Spinal cord (tissue), 10 donors: ENCODE measurements around the gene OGFOD1. TPM values are rescaled to one million over a fixed set of nuclear protein-coding genes. Genes with fewer than 3 reads are reported as not detected.

Experiments
- DNase-seq, 6 donors: peaks; one replicate each; pipeline versions ENCODE4 v3.0.0 to v3.0.0-alpha.2; 2013 to 2015; ENCODE audit warnings: low spot score in 6 of 6, low read depth in 4 of 6
- H3K27ac ChIP-seq: one replicate; pipeline ENCODE4 v1.5.1; 2013; ENCODE audit warnings: low read depth, low read length, control low read depth
- H3K27me3 ChIP-seq: one replicate; pipeline ENCODE4 v1.6.1; 2013; ENCODE audit warnings: low read length; ENCODE audit not compliant: control insufficient read depth, insufficient read depth
- H3K36me3 ChIP-seq: one replicate; pipeline ENCODE4 v1.6.1; 2013; ENCODE audit warnings: low read length; ENCODE audit not compliant: control insufficient read depth, insufficient read depth
- H3K4me1 ChIP-seq: one replicate; pipeline ENCODE4 v1.6.1; 2013; ENCODE audit warnings: low read length; ENCODE audit not compliant: control insufficient read depth, insufficient read depth
- H3K4me3 ChIP-seq: one replicate; pipeline ENCODE4 v1.5.1; 2013; ENCODE audit warnings: low read depth, low read length, control low read depth
- H3K9me3 ChIP-seq: one replicate; pipeline ENCODE4 v1.6.1; 2013; ENCODE audit warnings: low read length; ENCODE audit not compliant: control insufficient read depth, insufficient read depth
- WGBS: methylation state at CpG from one replicate; pipeline ENCODE4 v1.1.5; 2013; ENCODE audit warnings: missing lambda C conversion rate; ENCODE audit not compliant: insufficient coverage; 5-methylcytosine and 5-hydroxymethylcytosine counted together
- polyA plus RNA-seq, 2 donors: library from polyadenylated mRNA; unstranded; fragments of 120-200 nt; gene quantifications; one replicate each; pipeline ENCODE4 v1.2.1, GENCODE V29; 2013; ENCODE audit not compliant: insufficient read length in 2 of 2
- total RNA-seq, 2 donors: library from RNA; depleted of rRNA in 1 of 2; stranded (reverse); fragments of 120-200 nt in 1 of 2; fragments of >200 nt in 1 of 2; gene quantifications; one replicate each; pipeline versions ENCODE4 v1.2.3 to v1.2.4, GENCODE V29; 2013 to 2014
- donor health status: healthy.

Gene OGFOD1
- total and polyA plus RNA-seq, 4 donors: 35.1 to 56.3 (median 42.6) TPM

DNA sequence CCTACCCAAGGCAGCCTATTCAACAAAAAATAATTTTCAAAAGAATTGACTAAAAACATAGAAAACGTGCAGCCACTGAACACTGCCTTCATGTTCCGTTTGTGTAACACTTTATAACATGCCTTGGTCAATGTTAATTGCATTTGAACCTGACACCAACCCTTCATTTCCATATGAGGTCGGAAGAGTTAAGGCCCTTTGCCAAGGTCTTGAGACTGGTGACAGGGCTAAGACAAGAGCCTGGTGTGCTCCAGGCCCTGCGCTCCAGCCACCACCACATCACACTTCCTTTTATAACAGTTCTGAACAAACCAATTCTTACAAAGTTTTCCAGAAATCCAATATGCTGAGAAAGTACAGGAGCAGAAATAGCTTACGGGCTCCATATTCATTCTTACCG, 64.3 kb downstream of the OGFOD1 start:
- Histone ChIP-seq H3K4me3 (no peak overlapping the region), H3K9me3 (no peaks in the 10 kb centered on the region), H3K27me3 (no peaks in the 10 kb centered on the region), H3K36me3 (peaks cover 5% of the 10 kb centered on the region), H3K4me1 (peaks cover 26% of the 10 kb centered on the region), H3K27ac (peak overlapping the region; percentile 41)
- 39% methylated on average over 4 of the region's 6 CpGs for WGBS
- peak in 1 of 6 donors; percentile 16 for DNase-seq

GRCh38 chr16:56517206-56517605, 65.9 kb downstream of the OGFOD1 start:
- Histone ChIP-seq H3K4me1 (peaks cover 29% of the 10 kb centered on the region), H3K4me3 (peak overlapping the region; percentile 2), H3K27ac (no peak overlapping the region), H3K27me3 (no peaks in the 10 kb centered on the region), H3K36me3 (peaks cover 4% of the 10 kb centered on the region), H3K9me3 (no peaks in the 10 kb centered on the region)
- 97% methylated on average over 2 of the region's 2 CpGs for WGBS
- no peak for DNase-seq

DNA sequence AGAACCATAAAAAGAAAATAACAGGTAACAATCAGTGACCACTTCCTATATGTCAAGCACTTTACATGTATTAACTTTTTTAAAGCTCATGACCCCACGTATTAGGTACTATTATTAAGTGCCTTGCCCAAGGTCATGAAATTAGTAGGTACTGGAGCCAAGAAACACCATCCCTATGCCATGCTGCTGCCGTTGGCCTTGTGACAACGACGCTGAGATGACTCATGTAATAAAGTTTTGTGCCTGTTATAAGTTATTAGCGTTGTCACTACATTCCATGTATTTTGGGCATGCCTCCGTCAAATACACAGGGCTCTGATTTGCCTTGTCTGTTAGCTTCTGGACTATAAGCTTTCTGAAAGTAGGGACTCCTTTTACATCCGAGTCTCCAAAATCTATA, 67.1 kb downstream of the OGFOD1 start:
- H3K4me3 ChIP-seq: peak overlapping the region; percentile 94
- peaks cover 29% of the 10 kb centered on the region for H3K4me1 ChIP-seq
- H3K9me3 ChIP-seq: no peaks in the 10 kb centered on the region
- no peak for DNase-seq
- H3K27ac ChIP-seq: no peak overlapping the region
- H3K27me3 ChIP-seq: no peaks in the 10 kb centered on the region
- H3K36me3 ChIP-seq: no peaks in the 10 kb centered on the region
- WGBS: 92% methylated on average over 2 of the region's 7 CpGs

DNA sequence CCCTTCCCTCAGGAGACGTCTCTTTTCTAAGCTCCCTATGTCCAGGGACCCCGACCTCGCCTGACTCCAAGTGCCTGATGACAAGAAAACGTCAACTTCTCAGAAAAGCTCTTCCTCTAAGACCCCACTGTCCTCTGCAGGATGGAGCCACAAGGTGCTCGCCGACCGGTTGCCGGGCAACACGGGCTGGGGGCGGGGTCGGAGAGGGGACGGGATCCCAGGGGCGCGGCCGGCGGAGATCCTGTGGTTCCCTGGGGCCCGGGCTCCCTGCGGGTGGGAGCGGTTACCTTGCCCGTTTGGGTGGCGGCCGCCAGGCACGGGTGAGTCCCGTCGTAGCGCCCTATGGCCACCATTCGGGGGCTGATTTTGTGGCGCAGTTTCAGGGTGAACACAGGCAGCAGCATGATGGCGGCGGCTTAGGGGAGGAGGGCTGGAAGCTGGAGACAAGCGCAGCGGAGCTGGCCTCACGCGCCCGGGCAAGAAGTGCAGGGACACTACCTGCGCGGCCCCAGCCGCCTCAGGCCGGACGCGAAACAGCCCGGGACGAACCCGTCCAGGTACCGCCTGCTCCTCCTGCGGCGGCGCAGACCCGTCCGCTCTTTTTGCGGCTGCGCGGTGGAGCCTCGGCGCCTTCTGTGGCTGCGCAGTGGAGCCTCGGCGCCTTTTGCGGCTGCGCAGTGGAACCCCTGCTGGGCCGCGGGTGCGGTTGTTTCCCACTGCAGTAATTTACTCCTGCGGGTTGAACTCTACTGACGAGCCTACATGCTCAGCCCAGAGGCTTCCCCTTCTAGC, 68.3 kb downstream of the OGFOD1 start, which contains the start of gene BBS2:
Gene BBS2, minus strand, starts transcription at position 566 of the 792 bp plus-strand sequence. Its CDS starts 162 bp downstream, at position 404.
- peaks cover 29% of the 10 kb centered on the region for H3K4me1 ChIP-seq
- H3K27me3 ChIP-seq: no peaks in the 10 kb centered on the region
- no peaks in the 10 kb centered on the region for H3K36me3 ChIP-seq
- H3K4me3 ChIP-seq: peak within 1 kb of the TSS; percentile 94
- H3K9me3 ChIP-seq: no peaks in the 10 kb centered on the region
- peak within 1 kb of the TSS; percentile 93 for H3K27ac ChIP-seq
- WGBS: under 1% methylated on average over 64 of the region's 65 CpGs
- peak; percentile 72 to 98 (median 87) for DNase-seq

DNA sequence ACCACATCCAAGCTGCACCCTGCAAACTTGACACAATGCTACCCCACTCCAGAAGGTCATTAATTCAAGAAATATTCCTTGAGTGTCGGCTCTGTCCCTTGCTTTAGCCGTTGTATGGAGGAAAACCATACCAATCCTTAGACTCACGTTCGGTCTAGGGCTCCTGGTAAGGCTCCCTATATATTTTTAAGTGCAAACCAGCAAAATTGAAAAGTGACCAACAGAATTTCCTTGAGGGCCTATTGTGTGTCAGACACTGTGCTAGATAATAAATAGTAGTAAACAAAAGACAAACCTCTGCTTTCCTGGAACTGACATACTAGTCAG, 68.9 kb downstream of the OGFOD1 start:
- Histone ChIP-seq H3K27ac (peak overlapping the region; percentile 76), H3K36me3 (no peaks in the 10 kb centered on the region)

DNA sequence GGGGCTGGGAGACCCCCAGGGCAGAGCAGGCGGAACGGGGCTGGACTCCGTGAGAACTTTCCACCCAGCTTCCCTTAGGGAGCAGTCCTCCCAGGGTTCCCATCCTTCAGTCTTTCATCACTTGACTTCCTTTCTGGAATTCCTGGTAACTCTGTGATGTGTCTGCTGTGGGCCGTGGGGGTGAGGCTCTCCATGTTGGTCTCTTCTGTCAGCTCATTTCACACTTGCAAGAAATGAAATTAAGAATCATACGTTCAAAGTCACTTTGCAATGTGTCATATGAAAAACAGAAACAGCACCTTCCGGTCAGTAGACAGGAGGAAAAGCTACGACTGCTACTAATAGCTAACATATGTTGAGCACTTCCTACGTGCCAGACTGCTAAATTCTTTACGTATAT, 73.9 kb downstream of the OGFOD1 start:
- WGBS: 85% methylated on average over 7 of the region's 9 CpGs
- Histone ChIP-seq H3K4me3 (no peak overlapping the region), H3K27me3 (no peaks in the 10 kb centered on the region), H3K36me3 (no peaks in the 10 kb centered on the region), H3K9me3 (no peaks in the 10 kb centered on the region), H3K4me1 (peaks cover 7% of the 10 kb centered on the region), H3K27ac (no peak overlapping the region)
- DNase-seq: no peak

More for the DNA sequence above, 68.9 kb downstream of the OGFOD1 start:
- peak overlapping the region; percentile 94 for H3K4me3 ChIP-seq
- 37% methylated on average over 4 of the region's 4 CpGs for WGBS
- no peak for DNase-seq
- no peaks in the 10 kb centered on the region for H3K27me3 ChIP-seq
- H3K9me3 ChIP-seq: no peaks in the 10 kb centered on the region
- peaks cover 29% of the 10 kb centered on the region for H3K4me1 ChIP-seq

Other genes starting within 250 kb of the OGFOD1 start
- 100 to 1,000 TPM; 122 to 239 TPM for gene AMFR, start 26.0 kb upstream of the OGFOD1 start, total RNA-seq
- 100 to 1,000 TPM; 124 to 133 TPM for gene AMFR, start 26.0 kb upstream of the OGFOD1 start, polyA plus RNA-seq
- gene NUDT21, start 222 bp upstream of the OGFOD1 start, total RNA-seq: 100 to 1,000 TPM in 1 of 2 donors, 10 to 100 TPM in 1; 96.8 to 151 TPM
- 100 to 1,000 TPM in 1 of 2 donors, 10 to 100 TPM in 1; 79.7 to 103 TPM for gene NUDT21, start 222 bp upstream of the OGFOD1 start, polyA plus RNA-seq
- gene BBS2, start 68.5 kb downstream of the OGFOD1 start, total RNA-seq: 100 to 1,000 TPM; 126 to 132 TPM
- 100 to 1,000 TPM in 1 of 2 donors, 10 to 100 TPM in 1; 94.8 to 101 TPM for gene BBS2, start 68.5 kb downstream of the OGFOD1 start, polyA plus RNA-seq
- not detected for gene MT4, start 113.5 kb downstream of the OGFOD1 start, total RNA-seq
- gene MT4, start 113.5 kb downstream of the OGFOD1 start, polyA plus RNA-seq: not detected
- 10 to 100 TPM; 32.5 to 74.1 TPM for gene MT3, start 138.0 kb downstream of the OGFOD1 start, total RNA-seq
- 100 to 1,000 TPM; 297 to 363 TPM for gene MT3, start 138.0 kb downstream of the OGFOD1 start, polyA plus RNA-seq
- gene MT2A, start 157.0 kb downstream of the OGFOD1 start, total RNA-seq: 10 to 100 TPM in 1 of 2 donors, 1 to 10 TPM in 1; 5.6 to 22.2 TPM
- gene MT2A, start 157.0 kb downstream of the OGFOD1 start, polyA plus RNA-seq: 10 to 100 TPM; 64.6 to 97.9 TPM
- gene MT1E, start 174.2 kb downstream of the OGFOD1 start, total RNA-seq: 10 to 100 TPM; 29.5 to 37.0 TPM
- 10 to 100 TPM; 38.0 to 55.8 TPM for gene MT1E, start 174.2 kb downstream of the OGFOD1 start, polyA plus RNA-seq
- gene MT1M, start 181.1 kb downstream of the OGFOD1 start, total RNA-seq: 1 to 10 TPM; 4.0 to 4.3 TPM
- gene MT1M, start 181.1 kb downstream of the OGFOD1 start, polyA plus RNA-seq: 10 to 100 TPM in 1 of 2 donors, 1 to 10 TPM in 1; 6.6 to 10.5 TPM
- not detected for gene MT1A, start 187.1 kb downstream of the OGFOD1 start, total RNA-seq
- gene MT1A, start 187.1 kb downstream of the OGFOD1 start, polyA plus RNA-seq: not detected
- gene MT1B, start 200.3 kb downstream of the OGFOD1 start, total RNA-seq: not detected
- gene MT1B, start 200.3 kb downstream of the OGFOD1 start, polyA plus RNA-seq: 1 to 10 TPM in 1 of 2 donors, not detected in 1; 1.1 TPM
- gene MT1F, start 206.4 kb downstream of the OGFOD1 start, total RNA-seq: 1 to 10 TPM; 3.6 to 4.5 TPM
- gene MT1F, start 206.4 kb downstream of the OGFOD1 start, polyA plus RNA-seq: 10 to 100 TPM; 21.4 to 31.0 TPM
- 1 to 10 TPM; 1.7 to 1.9 TPM for gene MT1G, start 216.5 kb downstream of the OGFOD1 start, total RNA-seq
- gene MT1G, start 216.5 kb downstream of the OGFOD1 start, polyA plus RNA-seq: 1 to 10 TPM; 1.8 to 3.1 TPM
- gene MT1H, start 218.3 kb downstream of the OGFOD1 start, total RNA-seq: 1 to 10 TPM in 1 of 2 donors, not detected in 1; 1.1 TPM
- gene MT1H, start 218.3 kb downstream of the OGFOD1 start, polyA plus RNA-seq: not detected
- gene MT1X, start 230.9 kb downstream of the OGFOD1 start, total RNA-seq: 10 to 100 TPM; 15.0 to 31.3 TPM
- gene MT1X, start 230.9 kb downstream of the OGFOD1 start, polyA plus RNA-seq: 10 to 100 TPM; 20.7 to 29.1 TPM